ENCODE measurements around the gene TTLL1.

The TTLL1 gene

GRCh38 chr22:43009444-43009843 lies 79.7 kb downstream of the TTLL1 start:
- TF ChIP-seq CTCF (conservative IDR thresholded peaks at IDR 0.05; ENCODE audit: control insufficient read depth, insufficient read depth, low read depth, low read length): no peak
- no peak overlapping the region for H3K4me3 ChIP-seq (ENCODE audit: control insufficient read depth, low read depth, low read length)
- DNase-seq (ENCODE audit: low read depth): no peak

- no peak for TF ChIP-seq CTCF (conservative IDR thresholded peaks at IDR 0.05; ENCODE audit: control insufficient read depth, insufficient read depth, low read depth, low read length)
- DNase-seq (ENCODE audit: low read depth): no peak
Observed at GRCh38 chr22:43008921-43009320, 80.3 kb downstream of the TTLL1 start.

GRCh38 chr22:43008509-43008908 lies 80.7 kb downstream of the TTLL1 start:
- DNase-seq (ENCODE audit: low read depth): no peak
- no peak for TF ChIP-seq CTCF (conservative IDR thresholded peaks at IDR 0.05; ENCODE audit: control insufficient read depth, insufficient read depth, low read depth, low read length)
- no peak overlapping the region for H3K4me3 ChIP-seq (ENCODE audit: control insufficient read depth, low read depth, low read length)

More at GRCh38 chr22:43008921-43009320, 80.3 kb downstream of the TTLL1 start:
- no peak overlapping the region for H3K4me3 ChIP-seq (ENCODE audit: control insufficient read depth, low read depth, low read length)

GRCh38 chr22:43007519-43008102 lies 81.6 kb downstream of the TTLL1 start:
- no peak for TF ChIP-seq CTCF (conservative IDR thresholded peaks at IDR 0.05; ENCODE audit: control insufficient read depth, insufficient read depth, low read depth, low read length)
- peak; percentile 66 for DNase-seq (ENCODE audit: low read depth)
- no peak overlapping the region for H3K4me3 ChIP-seq (ENCODE audit: control insufficient read depth, low read depth, low read length)

- DNase-seq (ENCODE audit: low read depth): no peak
- no peak for TF ChIP-seq CTCF (conservative IDR thresholded peaks at IDR 0.05; ENCODE audit: control insufficient read depth, insufficient read depth, low read depth, low read length)
- H3K4me3 ChIP-seq (ENCODE audit: control insufficient read depth, low read depth, low read length): no peak overlapping the region
Observed at GRCh38 chr22:43006753-43007152, 82.4 kb downstream of the TTLL1 start.

GRCh38 chr22:43006016-43006505 lies 83.1 kb downstream of the TTLL1 start:
- TF ChIP-seq CTCF (conservative IDR thresholded peaks at IDR 0.05; ENCODE audit: control insufficient read depth, insufficient read depth, low read depth, low read length): no peak
- DNase-seq (ENCODE audit: low read depth): no peak
- H3K4me3 ChIP-seq (ENCODE audit: control insufficient read depth, low read depth, low read length): no peak overlapping the region

GRCh38 chr22:43005106-43005505 lies 84.1 kb downstream of the TTLL1 start:
- no peak overlapping the region for H3K4me3 ChIP-seq (ENCODE audit: control insufficient read depth, low read depth, low read length)
- peak; percentile 45 for DNase-seq (ENCODE audit: low read depth)
- no peak for TF ChIP-seq CTCF (conservative IDR thresholded peaks at IDR 0.05; ENCODE audit: control insufficient read depth, insufficient read depth, low read depth, low read length)
